ENCODE data around the gene ERCC8. TPM values are rescaled to one million over a fixed set of nuclear protein-coding genes. Genes with fewer than 3 reads are reported as not detected.

The ERCC8 gene
- total and polyA plus RNA-seq, 2 of the 13 experiments (the other 11 are each of a cell fraction or from before 2014, with no cell fraction given) = 24.4 to 35.2 TPM

GRCh38 chr5:60944904-60945812, at the start of gene ERCC8, which contains the start of gene NDUFAF2 (continued):
- TF ChIP-seq ZNF629 (CRISPR knock-in tag; conservative IDR thresholded peaks at IDR 0.05) (no peak), RFX5 (IDR thresholded peaks at IDR 0.05; ENCODE audit: low read depth, low read length) (no peak), DR1 (CRISPR knock-in tag; IDR thresholded peaks at IDR 0.05) (peak; percentile 42), ZNF451 (CRISPR knock-in tag; IDR thresholded peaks at IDR 0.05) (peak; percentile 55; the same call in 1 of the 2 replicates), SMARCE1 (IDR thresholded peaks at IDR 0.05; ENCODE audit: borderline replicate concordance) (no peak), KAT7 (CRISPR knock-in tag; IDR thresholded peaks at IDR 0.05; ENCODE audit: borderline replicate concordance) (peak; percentile 79; the same call in 1 of the 2 replicates), NCOR1 (IDR thresholded peaks at IDR 0.05; ENCODE audit: borderline replicate concordance, low read length) (no peak), ARID3A (IDR thresholded peaks at IDR 0.05; ENCODE audit: low read depth, low read length) (no peak), MIXL1 (CRISPR knock-in tag; IDR thresholded peaks at IDR 0.05) (no peak), PHF8 (CRISPR knock-in tag; IDR thresholded peaks at IDR 0.05) (peak; percentile 73; the same call in 1 of the 2 replicates), TBP (CRISPR knock-in tag; IDR thresholded peaks at IDR 0.05) (no peak), ETS1 (CRISPR knock-in tag; IDR thresholded peaks at IDR 0.05) (no peak), ZBTB38 (CRISPR knock-in tag; IDR thresholded peaks at IDR 0.05) (0 out of 2 replicates have a peak, but pooled peaks have one; percentile 16), ZNF121 (CRISPR knock-in tag; IDR thresholded peaks at IDR 0.05) (no peak), PITX1 (CRISPR knock-in tag; IDR thresholded peaks at IDR 0.05) (no peak), RFX1 (IDR thresholded peaks at IDR 0.05) (peak; percentile 30; the same call in 1 of the 2 replicates), RFXANK (CRISPR knock-in tag; IDR thresholded peaks at IDR 0.05) (no peak)
- TF ChIP-seq, protein P1, sequence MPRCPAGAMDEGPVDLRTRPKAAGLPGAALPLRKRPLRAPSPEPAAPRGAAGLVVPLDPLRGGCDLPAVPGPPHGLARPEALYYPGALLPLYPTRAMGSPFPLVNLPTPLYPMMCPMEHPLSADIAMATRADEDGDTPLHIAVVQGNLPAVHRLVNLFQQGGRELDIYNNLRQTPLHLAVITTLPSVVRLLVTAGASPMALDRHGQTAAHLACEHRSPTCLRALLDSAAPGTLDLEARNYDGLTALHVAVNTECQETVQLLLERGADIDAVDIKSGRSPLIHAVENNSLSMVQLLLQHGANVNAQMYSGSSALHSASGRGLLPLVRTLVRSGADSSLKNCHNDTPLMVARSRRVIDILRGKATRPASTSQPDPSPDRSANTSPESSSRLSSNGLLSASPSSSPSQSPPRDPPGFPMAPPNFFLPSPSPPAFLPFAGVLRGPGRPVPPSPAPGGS (CRISPR knock-in tag; IDR thresholded peaks at IDR 0.05) = peak; percentile 70; the same call in 1 of the 2 replicates
- TF ChIP-seq, protein P2, sequence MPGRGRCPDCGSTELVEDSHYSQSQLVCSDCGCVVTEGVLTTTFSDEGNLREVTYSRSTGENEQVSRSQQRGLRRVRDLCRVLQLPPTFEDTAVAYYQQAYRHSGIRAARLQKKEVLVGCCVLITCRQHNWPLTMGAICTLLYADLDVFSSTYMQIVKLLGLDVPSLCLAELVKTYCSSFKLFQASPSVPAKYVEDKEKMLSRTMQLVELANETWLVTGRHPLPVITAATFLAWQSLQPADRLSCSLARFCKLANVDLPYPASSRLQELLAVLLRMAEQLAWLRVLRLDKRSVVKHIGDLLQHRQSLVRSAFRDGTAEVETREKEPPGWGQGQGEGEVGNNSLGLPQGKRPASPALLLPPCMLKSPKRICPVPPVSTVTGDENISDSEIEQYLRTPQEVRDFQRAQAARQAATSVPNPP (CRISPR knock-in tag; IDR thresholded peaks at IDR 0.05) = no peak
- TF ChIP-seq, protein P3, sequence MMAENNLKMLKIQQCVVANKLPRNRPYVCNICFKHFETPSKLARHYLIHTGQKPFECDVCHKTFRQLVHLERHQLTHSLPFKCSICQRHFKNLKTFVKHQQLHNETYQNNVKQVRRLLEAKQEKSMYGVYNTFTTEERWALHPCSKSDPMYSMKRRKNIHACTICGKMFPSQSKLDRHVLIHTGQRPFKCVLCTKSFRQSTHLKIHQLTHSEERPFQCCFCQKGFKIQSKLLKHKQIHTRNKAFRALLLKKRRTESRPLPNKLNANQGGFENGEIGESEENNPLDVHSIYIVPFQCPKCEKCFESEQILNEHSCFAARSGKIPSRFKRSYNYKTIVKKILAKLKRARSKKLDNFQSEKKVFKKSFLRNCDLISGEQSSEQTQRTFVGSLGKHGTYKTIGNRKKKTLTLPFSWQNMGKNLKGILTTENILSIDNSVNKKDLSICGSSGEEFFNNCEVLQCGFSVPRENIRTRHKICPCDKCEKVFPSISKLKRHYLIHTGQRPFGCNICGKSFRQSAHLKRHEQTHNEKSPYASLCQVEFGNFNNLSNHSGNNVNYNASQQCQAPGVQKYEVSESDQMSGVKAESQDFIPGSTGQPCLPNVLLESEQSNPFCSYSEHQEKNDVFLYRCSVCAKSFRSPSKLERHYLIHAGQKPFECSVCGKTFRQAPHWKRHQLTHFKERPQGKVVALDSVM (CRISPR knock-in tag; IDR thresholded peaks at IDR 0.05) = peak; percentile 56; the same call in 1 of the 2 replicates
- TF ChIP-seq, protein P4, sequence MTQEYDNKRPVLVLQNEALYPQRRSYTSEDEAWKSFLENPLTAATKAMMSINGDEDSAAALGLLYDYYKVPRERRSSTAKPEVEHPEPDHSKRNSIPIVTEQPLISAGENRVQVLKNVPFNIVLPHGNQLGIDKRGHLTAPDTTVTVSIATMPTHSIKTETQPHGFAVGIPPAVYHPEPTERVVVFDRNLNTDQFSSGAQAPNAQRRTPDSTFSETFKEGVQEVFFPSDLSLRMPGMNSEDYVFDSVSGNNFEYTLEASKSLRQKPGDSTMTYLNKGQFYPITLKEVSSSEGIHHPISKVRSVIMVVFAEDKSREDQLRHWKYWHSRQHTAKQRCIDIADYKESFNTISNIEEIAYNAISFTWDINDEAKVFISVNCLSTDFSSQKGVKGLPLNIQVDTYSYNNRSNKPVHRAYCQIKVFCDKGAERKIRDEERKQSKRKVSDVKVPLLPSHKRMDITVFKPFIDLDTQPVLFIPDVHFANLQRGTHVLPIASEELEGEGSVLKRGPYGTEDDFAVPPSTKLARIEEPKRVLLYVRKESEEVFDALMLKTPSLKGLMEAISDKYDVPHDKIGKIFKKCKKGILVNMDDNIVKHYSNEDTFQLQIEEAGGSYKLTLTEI (CRISPR knock-in tag; conservative IDR thresholded peaks at IDR 0.05) = no peak
